GM19035 (cell line): ENCODE results near the gene EFEMP1.

Experiments
- ATAC-seq: cut with Tn5 transposase; IDR thresholded peaks from one replicate; pipeline ENCODE4 v1.9.1; 2021; ENCODE audit not compliant: unreplicated experiment

EFEMP1 gene

GRCh38 chr2:55923091-55923981 is at the start of gene EFEMP1:
EFEMP1 (minus strand) TSS chr2:55923782; CDS start chr2:55922440, 1,342 bp downstream.
- peak; percentile 44 for ATAC-seq

GRCh38 chr2:55970500-55970899 is 46.9 kb upstream of the EFEMP1 start:
- ATAC-seq: no peak

GRCh38 chr2:55968941-55969340 is 45.4 kb upstream of the EFEMP1 start:
- ATAC-seq: no peak

GRCh38 chr2:55966401-55967118 is 43.0 kb upstream of the EFEMP1 start:
- no peak for ATAC-seq

GRCh38 chr2:55965966-55966365 is 42.4 kb upstream of the EFEMP1 start:
- no peak for ATAC-seq

GRCh38 chr2:55965276-55965675 is 41.7 kb upstream of the EFEMP1 start:
- no peak for ATAC-seq

GRCh38 chr2:55962915-55963314 is 39.3 kb upstream of the EFEMP1 start:
- no peak for ATAC-seq

GRCh38 chr2:55961318-55961911 is 37.8 kb upstream of the EFEMP1 start:
- no peak for ATAC-seq

GRCh38 chr2:55958756-55959155 is 35.2 kb upstream of the EFEMP1 start:
- no peak for ATAC-seq

GRCh38 chr2:55957142-55957541 is 33.6 kb upstream of the EFEMP1 start:
- ATAC-seq: no peak

GRCh38 chr2:55954306-55955035 is 30.9 kb upstream of the EFEMP1 start:
- ATAC-seq: no peak

GRCh38 chr2:55952415-55952814 is 28.8 kb upstream of the EFEMP1 start:
- ATAC-seq: no peak

GRCh38 chr2:55951533-55951932 is 28.0 kb upstream of the EFEMP1 start:
- no peak for ATAC-seq

GRCh38 chr2:55949613-55950012 is 26.0 kb upstream of the EFEMP1 start:
- ATAC-seq: no peak

- no peak for ATAC-seq
Measured at GRCh38 chr2:55949211-55949610, 25.6 kb upstream of the EFEMP1 start.

- ATAC-seq: no peak
Measured at GRCh38 chr2:55948176-55948923, 24.8 kb upstream of the EFEMP1 start.

- no peak for ATAC-seq
Measured at GRCh38 chr2:55947752-55948151, 24.2 kb upstream of the EFEMP1 start.

GRCh38 chr2:55946793-55947192 is 23.2 kb upstream of the EFEMP1 start:
- no peak for ATAC-seq

GRCh38 chr2:55943466-55943865 is 19.9 kb upstream of the EFEMP1 start:
- ATAC-seq: no peak

GRCh38 chr2:55936351-55936750 is 12.8 kb upstream of the EFEMP1 start:
- ATAC-seq: no peak
